ENCODE results near the gene UNC5A. TPM values are rescaled to one million over a fixed set of nuclear protein-coding genes. Genes with fewer than 3 reads are reported as not detected.

The UNC5A gene
- total RNA-seq, 2 donors from 2014 or later, result 0.74 to 1.0 TPM

GRCh38 chr5:176900780-176901204, 90.4 kb downstream of the UNC5A start:
- no peak for DNase-seq (ENCODE audit: low spot score)
- intact Hi-C loops (cut with DNase I), result no loop called here

- intact Hi-C loops (cut with DNase I), result no loop called here
- no peak for DNase-seq (ENCODE audit: low spot score)
These were observed 91.1 kb downstream of the UNC5A start for GRCh38 chr5:176901260-176902101.

GRCh38 chr5:176902102-176902814, 91.9 kb downstream of the UNC5A start:
- intact Hi-C loops (cut with DNase I), result no loop called here
- DNase-seq (ENCODE audit: low spot score), result no peak

GRCh38 chr5:176902911-176903664, 92.7 kb downstream of the UNC5A start:
- intact Hi-C loops (cut with DNase I), result no loop called here
- DNase-seq (ENCODE audit: low spot score), result no peak

GRCh38 chr5:176904276-176904675, 93.9 kb downstream of the UNC5A start:
- no peak for DNase-seq (ENCODE audit: low spot score)
- intact Hi-C loops (cut with DNase I), result no loop called here

- DNase-seq (ENCODE audit: low spot score), result no peak
- intact Hi-C loops (cut with DNase I), result no loop called here
These were observed 95.8 kb downstream of the UNC5A start for GRCh38 chr5:176906126-176906525.

GRCh38 chr5:176906796-176907195, 96.4 kb downstream of the UNC5A start:
- intact Hi-C loops (cut with DNase I), result no loop called here
- no peak for DNase-seq (ENCODE audit: low spot score)

- intact Hi-C loops (cut with DNase I), result no loop called here
These were observed 98.5 kb downstream of the UNC5A start for GRCh38 chr5:176908675-176909368.

GRCh38 chr5:176912115-176912514, 101.8 kb downstream of the UNC5A start:
- no peak for DNase-seq (ENCODE audit: low spot score)
- intact Hi-C loops (cut with DNase I), result loop anchor here in 1 of 2 donors (5.0 kb wide), 1 partner anchor 420 kb away; no protein-coding TSS in a partner anchor

More at GRCh38 chr5:176908675-176909368, 98.5 kb downstream of the UNC5A start:
- DNase-seq (ENCODE audit: low spot score), result no peak

- DNase-seq (ENCODE audit: low spot score), result no peak
- intact Hi-C loops (cut with DNase I), result no loop called here
These were observed 105.5 kb downstream of the UNC5A start for GRCh38 chr5:176915906-176916305.

- DNase-seq (ENCODE audit: low spot score), result no peak
- intact Hi-C loops (cut with DNase I), result no loop called here
These were observed 106.0 kb downstream of the UNC5A start for GRCh38 chr5:176916337-176916736.

GRCh38 chr5:176918613-176919012, 108.3 kb downstream of the UNC5A start:
- intact Hi-C loops (cut with DNase I), result no loop called here

GRCh38 chr5:176921714-176922113, 111.4 kb downstream of the UNC5A start:
- DNase-seq (ENCODE audit: low spot score), result no peak
- intact Hi-C loops (cut with DNase I), result no loop called here

More at GRCh38 chr5:176918613-176919012, 108.3 kb downstream of the UNC5A start:
- no peak for DNase-seq (ENCODE audit: low spot score)

- DNase-seq (ENCODE audit: low spot score), result no peak
- intact Hi-C loops (cut with DNase I), result no loop called here
These were observed 112.5 kb downstream of the UNC5A start for GRCh38 chr5:176922817-176923216.

- intact Hi-C loops (cut with DNase I), result no loop called here
- no peak for DNase-seq (ENCODE audit: low spot score)
These were observed 117.2 kb downstream of the UNC5A start for GRCh38 chr5:176927562-176927961.

- intact Hi-C loops (cut with DNase I), result no loop called here
- DNase-seq (ENCODE audit: low spot score), result no peak
These were observed 119.3 kb downstream of the UNC5A start for GRCh38 chr5:176929654-176930053.

Measured in posterior vena cava (tissue), 2 donors.